LHCN-M2 (cell line): ENCODE data around the gene CD2. TPM values are rescaled to one million over a fixed set of nuclear protein-coding genes. Genes with fewer than 3 reads are reported as not detected.

Source experiments
- DNase-seq: peaks from one replicate; pipeline ENCODE4 v3.0.0-alpha.2; 2012; ENCODE audit warnings: low read depth
- total RNA-seq: library from RNA; depleted of rRNA; stranded (reverse); fragments of >200 nt; gene quantifications from 2 replicates; pipeline ENCODE4 v1.2.3, GENCODE V29; 2014; rRNA removed

The CD2 gene
- total RNA-seq, 1 experiment from 2014 or later: not detected

GRCh38 chr1:116814926-116815723 lies 60.9 kb downstream of the CD2 start:
- DNase-seq: no peak

GRCh38 chr1:116817582-116818064 lies 63.4 kb downstream of the CD2 start:
- DNase-seq: peak; percentile 43

Other genes starting within 250 kb of the CD2 start
- gene CD58, start 183.4 kb upstream of the CD2 start, total RNA-seq: 11.5 and 13.8 TPM in 2 replicates
- gene IGSF3, start 86.7 kb upstream of the CD2 start, total RNA-seq: 0.98 and 1.2 TPM in 2 replicates
- 60.0 and 61.7 TPM in 2 replicates for gene PTGFRN, start 155.5 kb downstream of the CD2 start, total RNA-seq
- gene CD101, start 247.3 kb downstream of the CD2 start, total RNA-seq: 0.40 and 0.83 TPM in 2 replicates